Activated CD8-positive, alpha-beta memory T cell treated with anti-CD3 and anti-CD28 coated beads, Interleukin-2, amount 50 U/mL, for 48 hours (primary cell): ENCODE data around the gene C19orf44.
A peak's percentile ranks its signal among the peaks of the same experiment; 100 is the strongest.
"Not testable (repeated sequence)": the region's sequence is repeated elsewhere in the genome, so short reads cannot be mapped to it uniquely, and the experiment has no call there.

Experiments
- DNase-seq: peaks from one replicate; pipeline ENCODE4 v3.0.0-alpha.2; 2020

The C19orf44 gene

GRCh38 chr19:16470541-16470910 lies 25.7 kb upstream of the C19orf44 start:
- DNase-seq, result no peak

- DNase-seq, result peak; percentile 68
Observed at GRCh38 chr19:16470911-16471811, 25.0 kb upstream of the C19orf44 start.

GRCh38 chr19:16472559-16472899 lies 23.7 kb upstream of the C19orf44 start:
- DNase-seq, result not testable (repeated sequence)

GRCh38 chr19:16472992-16473391 lies 23.2 kb upstream of the C19orf44 start:
- DNase-seq, result no peak

DNA sequence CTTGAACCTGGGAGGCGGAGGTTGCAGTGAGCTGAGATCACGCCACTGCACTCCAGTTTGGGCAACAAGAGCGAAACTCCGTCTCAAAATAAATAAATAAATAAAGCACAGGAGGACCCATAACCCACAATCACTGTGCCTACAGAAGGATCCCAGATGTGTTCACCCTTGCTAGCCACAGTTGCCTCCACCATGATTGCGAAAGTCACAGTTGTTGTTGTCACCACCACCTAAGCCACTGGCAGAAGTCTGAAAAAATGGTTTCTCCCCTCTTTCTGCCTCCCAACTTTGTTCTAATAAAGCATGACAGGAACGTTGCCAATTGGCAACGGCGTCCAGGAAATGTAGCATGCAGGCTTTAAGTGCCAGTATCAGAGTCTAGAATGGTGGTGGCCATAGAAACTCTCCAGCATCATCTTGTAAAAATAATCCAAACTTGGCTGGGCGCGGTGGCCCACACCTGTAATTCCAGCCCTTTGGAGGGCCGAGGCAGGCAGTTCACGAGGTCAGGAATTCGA lies 22.3 kb upstream of the C19orf44 start:
- DNase-seq, result no peak

DNA sequence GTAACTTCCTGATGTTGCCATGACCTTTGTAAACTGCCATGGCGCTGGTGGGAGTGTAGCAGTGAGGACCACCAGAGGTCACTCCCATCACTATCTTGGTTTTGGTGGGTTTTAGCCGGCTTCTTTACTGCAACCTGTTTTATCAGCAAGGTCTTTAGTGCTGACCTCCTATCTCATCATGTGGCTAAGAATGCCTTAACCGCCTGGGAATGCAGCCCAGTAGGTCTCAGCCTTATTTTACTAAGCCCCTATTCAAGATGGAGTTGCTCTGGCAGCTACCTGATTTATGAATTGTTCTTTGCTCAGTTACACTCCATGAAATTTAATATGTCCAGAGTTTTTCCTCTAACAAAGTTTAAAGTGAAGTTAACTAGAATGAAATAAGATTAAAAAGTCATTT lies 19.8 kb upstream of the C19orf44 start:
- DNase-seq, result no peak

GRCh38 chr19:16477311-16477710 lies 18.9 kb upstream of the C19orf44 start:
- DNase-seq, result no peak

GRCh38 chr19:16482745-16483144 lies 13.4 kb upstream of the C19orf44 start:
- no peak for DNase-seq

- not testable (repeated sequence) for DNase-seq
Observed at GRCh38 chr19:16486476-16486875, 9.7 kb upstream of the C19orf44 start.

DNA sequence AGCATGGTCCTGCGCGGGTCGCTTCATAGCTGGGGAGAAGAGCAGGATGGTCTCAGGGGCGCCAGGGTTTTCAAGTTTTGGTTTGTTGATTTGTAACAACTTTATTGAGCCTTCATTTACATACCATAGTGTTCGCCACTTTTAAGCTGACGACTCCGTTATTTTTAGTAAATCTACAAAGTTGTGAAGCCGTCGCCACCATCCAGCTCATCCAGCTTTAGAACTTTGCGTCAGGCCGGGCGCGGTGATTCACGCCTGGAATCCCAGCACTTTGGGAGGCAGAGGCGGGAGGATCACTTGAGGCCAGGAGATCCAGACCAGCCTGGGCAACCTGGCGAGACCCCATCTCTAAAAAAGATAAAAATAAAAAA lies 404 bp downstream of the C19orf44 start:
- DNase-seq, result peak; percentile 57

DNA sequence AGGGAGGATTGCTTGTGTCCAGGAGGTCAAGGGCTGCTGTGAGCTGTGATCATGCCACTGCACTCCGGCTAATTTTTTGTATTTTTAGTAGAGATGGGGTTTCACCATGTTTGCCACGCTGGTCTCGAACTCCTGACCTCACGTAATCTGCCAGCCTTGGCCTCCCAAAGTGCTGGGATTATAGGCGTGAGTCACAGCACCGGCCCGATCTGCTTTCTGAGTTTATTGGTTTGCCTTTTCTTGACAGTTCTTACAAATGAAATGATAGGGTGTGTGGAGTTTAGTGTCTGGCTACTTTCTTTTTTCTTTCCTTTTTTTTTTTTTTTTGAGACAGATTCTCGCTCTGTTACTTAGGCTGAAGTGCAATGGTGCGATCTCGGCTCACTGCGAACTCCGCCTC lies 848 bp downstream of the C19orf44 start:
- DNase-seq, result no peak

- no peak for DNase-seq
Observed at GRCh38 chr19:16497837-16498236, 1.6 kb downstream of the C19orf44 start.

DNA sequence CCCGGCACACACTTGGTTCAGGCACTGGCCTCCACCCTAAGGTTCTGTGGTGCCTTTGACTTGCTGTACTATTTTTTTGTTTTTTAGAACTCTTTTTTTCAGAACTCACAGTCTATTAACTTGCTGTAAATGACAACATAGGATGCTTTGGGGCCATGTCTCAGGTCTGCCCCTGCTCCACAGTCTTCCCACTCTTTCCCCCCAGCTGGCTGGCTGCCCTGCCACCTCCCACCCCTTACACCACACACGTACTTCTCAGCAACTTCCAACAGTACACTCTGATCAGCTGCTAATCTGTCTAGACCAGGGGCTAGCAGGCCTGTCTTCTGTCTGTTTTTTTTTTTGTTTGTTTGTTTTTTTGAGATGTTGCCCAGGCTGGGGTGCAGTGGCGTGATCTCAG lies 8.1 kb downstream of the C19orf44 start:
- DNase-seq, result no peak

- DNase-seq, result not testable (repeated sequence)
Observed at GRCh38 chr19:16506161-16506560, 10.0 kb downstream of the C19orf44 start.

- DNase-seq, result no peak
Observed at GRCh38 chr19:16506961-16507360, 10.8 kb downstream of the C19orf44 start.

DNA sequence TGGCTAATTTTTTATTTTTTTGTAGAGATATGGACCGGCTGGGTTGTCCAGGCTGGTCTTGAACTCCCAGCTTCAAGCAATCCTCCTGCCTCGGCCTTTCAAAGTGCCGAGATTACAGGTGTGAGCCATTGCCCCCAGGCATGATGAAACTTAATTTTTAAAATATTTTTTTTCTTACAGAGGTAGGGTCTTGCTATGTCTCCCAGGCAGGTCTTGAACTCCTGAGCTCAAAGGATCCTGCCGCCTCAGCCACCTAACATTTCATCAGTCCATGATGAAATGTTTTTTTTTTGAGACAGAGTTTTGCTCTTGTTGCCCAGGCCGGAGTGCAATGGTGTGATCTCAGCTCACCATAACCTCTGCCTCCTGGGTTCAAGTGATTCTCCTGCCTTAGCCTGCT lies 12.4 kb downstream of the C19orf44 start:
- DNase-seq, result no peak

DNA sequence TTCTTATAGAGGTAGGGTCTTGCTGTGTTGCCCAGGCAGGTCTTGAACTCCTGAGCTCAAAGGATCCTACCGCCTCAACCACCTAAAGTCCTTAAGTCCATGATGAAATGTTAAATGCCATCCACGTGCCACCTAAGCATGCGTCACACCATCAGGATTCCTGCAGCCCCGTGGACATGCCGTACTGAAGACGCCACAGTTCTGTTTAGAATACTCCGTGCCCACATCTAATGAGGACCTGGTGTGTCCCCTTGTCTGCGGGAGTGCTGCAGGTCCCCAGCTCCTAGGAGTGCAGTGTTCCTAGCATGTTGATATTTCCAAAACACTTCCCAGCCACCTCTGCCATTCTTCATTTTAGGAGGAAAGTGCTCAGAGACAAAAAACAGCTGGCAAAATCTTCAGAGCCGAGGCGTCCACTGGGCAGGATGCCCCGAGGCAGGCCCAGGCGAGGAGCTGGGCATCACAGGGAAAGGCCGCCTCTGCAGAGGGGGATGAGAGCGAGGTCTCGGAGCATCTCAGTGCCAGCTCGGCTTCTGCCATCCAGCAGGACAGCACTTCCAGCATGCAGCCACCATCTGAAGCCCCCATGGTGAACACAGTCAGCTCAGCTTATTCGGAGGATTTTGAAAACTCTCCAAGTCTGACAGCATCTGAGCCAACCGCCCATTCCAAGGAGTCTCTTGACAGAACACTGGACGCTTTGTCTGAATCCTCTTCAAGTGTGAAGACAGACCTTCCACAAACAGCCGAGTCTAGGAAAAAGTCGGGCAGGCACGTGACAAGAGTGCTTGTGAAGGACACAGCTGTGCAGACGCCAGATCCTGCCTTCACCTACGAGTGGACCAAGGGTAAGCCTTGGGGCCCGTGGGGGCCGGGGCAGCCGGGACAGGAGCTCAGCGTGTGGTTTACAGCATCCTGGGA lies 13.2 kb downstream of the C19orf44 start:
- no peak for DNase-seq

- not testable (repeated sequence) for DNase-seq
Observed at GRCh38 chr19:16512611-16513010, 16.4 kb downstream of the C19orf44 start.

- no peak for DNase-seq
Observed at GRCh38 chr19:16514383-16515019, 18.3 kb downstream of the C19orf44 start.

GRCh38 chr19:16516381-16516780 lies 20.2 kb downstream of the C19orf44 start:
- DNase-seq, result no peak

DNA sequence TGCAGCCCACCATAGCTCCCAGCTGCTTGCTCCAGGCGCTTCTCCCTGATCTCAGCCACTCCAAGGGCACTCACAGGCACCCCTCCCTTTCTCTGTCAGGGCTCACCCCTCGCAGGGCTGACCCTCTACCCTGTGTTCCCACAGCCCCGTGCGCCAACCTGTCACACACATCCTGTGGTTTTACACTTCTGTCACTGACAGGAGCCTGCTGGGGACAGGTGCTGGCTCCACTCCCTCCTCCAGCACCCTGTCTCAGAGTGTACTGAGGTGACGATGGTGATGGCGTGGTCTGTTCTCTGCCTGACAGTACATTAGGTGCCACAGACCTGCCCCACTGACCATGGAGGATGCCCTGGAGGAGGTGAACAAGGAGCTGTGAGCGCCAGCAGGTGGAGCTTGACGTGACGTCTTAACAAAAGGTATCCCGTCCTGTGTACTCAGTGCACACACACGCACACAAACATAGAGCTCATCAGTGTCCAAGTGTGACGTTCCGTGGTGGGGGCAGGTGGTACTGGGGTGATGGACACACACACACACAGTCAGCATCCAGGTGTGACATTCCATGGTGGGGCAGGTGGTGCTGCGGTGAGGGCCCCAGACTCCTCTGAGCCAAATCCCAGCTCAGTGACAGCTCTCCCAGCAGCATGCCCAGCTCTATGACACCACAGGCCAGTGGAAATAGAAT lies 20.9 kb downstream of the C19orf44 start:
- no peak for DNase-seq

DNA sequence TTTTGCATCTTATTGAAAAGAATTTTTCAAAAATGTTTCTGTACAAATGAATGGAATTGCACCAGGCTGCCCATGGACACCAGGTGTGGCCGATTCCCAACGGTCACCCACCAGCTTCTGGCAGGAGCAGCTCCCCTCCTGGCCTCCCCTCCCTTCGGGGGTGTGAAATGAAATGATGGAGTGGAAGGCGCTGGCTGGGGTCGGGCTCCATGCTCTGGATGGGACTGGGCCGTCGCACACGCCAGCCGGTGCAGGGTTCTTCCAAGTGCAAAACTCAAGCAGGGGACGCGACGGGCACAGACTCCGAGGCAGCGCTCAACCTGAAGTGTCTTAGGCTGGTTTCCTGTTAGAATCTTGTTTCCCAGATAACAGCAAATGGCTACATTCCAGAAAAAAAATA lies 21.9 kb downstream of the C19orf44 start:
- DNase-seq, result no peak
